Measurements from ENCODE around the gene ZP4.

GRCh38 chr1:237877631-237878030, 13.1 kb downstream of the ZP4 start:
- TF ChIP-seq CTCF (IDR thresholded peaks at IDR 0.05; ENCODE audit: borderline replicate concordance, extremely low read depth, low read length, poor library complexity, severe bottlenecking) (no peak), EZH2 (IDR thresholded peaks at IDR 0.05; ENCODE audit: borderline replicate concordance, low read depth, low read length, severe bottlenecking) (no peak)

Data from DND-41 (cell line).